Mesendoderm (in vitro differentiated cells): ENCODE measurements around the gene PLA2G6.
A peak's percentile ranks its signal among the peaks of the same experiment; 100 is the strongest.

Experiments
- DNase-seq: peaks from one replicate; pipeline ENCODE4 v3.0.0; 2013
- H2AK5ac ChIP-seq: 2 replicates; pipeline ENCODE4 v1.6.1; 2013; ENCODE audit warnings: low read length, inconsistent platforms
- H2BK120ac ChIP-seq: 2 replicates; pipeline ENCODE4 v1.6.1; 2013; ENCODE audit warnings: low read depth, mild to moderate bottlenecking, low read length, moderate library complexity, mixed read lengths
- H2BK15ac ChIP-seq: replicated peaks from 2 replicates; pipeline ENCODE4 v1.6.1; 2013; ENCODE audit warnings: low read depth, mild to moderate bottlenecking, moderate library complexity
- H2BK5ac ChIP-seq: 2 replicates; pipeline ENCODE4 v1.6.1; 2013; ENCODE audit warnings: low read length, inconsistent platforms
- H3K18ac ChIP-seq: 2 replicates; pipeline ENCODE4 v1.6.1; 2013; ENCODE audit warnings: mild to moderate bottlenecking, low read length, mixed read lengths
- H3K23ac ChIP-seq: one replicate; pipeline ENCODE4 v1.6.1; 2013; ENCODE audit warnings: low read length
- H3K27ac ChIP-seq: 2 replicates; pipeline ENCODE4 v1.5.1; 2013; ENCODE audit warnings: low read depth, mild to moderate bottlenecking, inconsistent platforms, low read length, moderate library complexity
- H3K27me3 ChIP-seq: 2 replicates; pipeline ENCODE4 v1.6.1; 2013; ENCODE audit warnings: low read length, control low read depth, mild to moderate bottlenecking, inconsistent platforms; ENCODE audit not compliant: insufficient read depth, poor library complexity
- H3K36me3 ChIP-seq: 2 replicates; pipeline ENCODE4 v1.6.1; 2013; ENCODE audit warnings: low read length, inconsistent platforms; ENCODE audit not compliant: control insufficient read depth, insufficient read depth
- H3K4ac ChIP-seq: one replicate; pipeline ENCODE4 v1.6.1; 2013; ENCODE audit warnings: low read depth, mild to moderate bottlenecking, low read length, moderate library complexity
- H3K4me1 ChIP-seq: 2 replicates; pipeline ENCODE4 v1.6.1; 2013; ENCODE audit warnings: low read depth, low read length, inconsistent platforms; ENCODE audit not compliant: control insufficient read depth
- H3K4me2 ChIP-seq: 2 replicates; pipeline ENCODE4 v1.6.1; 2013; ENCODE audit warnings: low read length
- H3K4me3 ChIP-seq: 2 replicates; pipeline ENCODE4 v1.5.1; 2013; ENCODE audit warnings: mild to moderate bottlenecking, low read length
- H3K56ac ChIP-seq: one replicate; pipeline ENCODE4 v1.6.1; 2013; ENCODE audit warnings: low read length
- H3K79me1 ChIP-seq: 2 replicates; pipeline ENCODE4 v1.6.1; 2013; ENCODE audit warnings: low read length, inconsistent platforms
- H3K79me2 ChIP-seq: 2 replicates; pipeline ENCODE4 v1.6.1; 2013; ENCODE audit warnings: mild to moderate bottlenecking, low read length; ENCODE audit not compliant: control insufficient read depth, insufficient read depth
- H3K9ac ChIP-seq: 2 replicates; pipeline ENCODE4 v1.6.1; 2013; ENCODE audit warnings: low read length, inconsistent platforms
- H4K5ac ChIP-seq: one replicate; pipeline ENCODE4 v1.6.1; 2013; ENCODE audit warnings: low read length
- H4K8ac ChIP-seq: one replicate; pipeline ENCODE4 v1.6.1; 2013; ENCODE audit warnings: low read depth, mild to moderate bottlenecking, control low read depth, low read length, moderate library complexity
- WGBS: extraction: QIAGEN DNeasy Blood & Tissue Kit; methylation state at CpG from one replicate; pipeline ENCODE4 v1.1.7; 2013; ENCODE audit warnings: low lambda C conversion rate, missing lambda C conversion rate; ENCODE audit not compliant: insufficient coverage; ENCODE audit errors: extremely low coverage; 5-methylcytosine and 5-hydroxymethylcytosine counted together

The PLA2G6 gene

DNA sequence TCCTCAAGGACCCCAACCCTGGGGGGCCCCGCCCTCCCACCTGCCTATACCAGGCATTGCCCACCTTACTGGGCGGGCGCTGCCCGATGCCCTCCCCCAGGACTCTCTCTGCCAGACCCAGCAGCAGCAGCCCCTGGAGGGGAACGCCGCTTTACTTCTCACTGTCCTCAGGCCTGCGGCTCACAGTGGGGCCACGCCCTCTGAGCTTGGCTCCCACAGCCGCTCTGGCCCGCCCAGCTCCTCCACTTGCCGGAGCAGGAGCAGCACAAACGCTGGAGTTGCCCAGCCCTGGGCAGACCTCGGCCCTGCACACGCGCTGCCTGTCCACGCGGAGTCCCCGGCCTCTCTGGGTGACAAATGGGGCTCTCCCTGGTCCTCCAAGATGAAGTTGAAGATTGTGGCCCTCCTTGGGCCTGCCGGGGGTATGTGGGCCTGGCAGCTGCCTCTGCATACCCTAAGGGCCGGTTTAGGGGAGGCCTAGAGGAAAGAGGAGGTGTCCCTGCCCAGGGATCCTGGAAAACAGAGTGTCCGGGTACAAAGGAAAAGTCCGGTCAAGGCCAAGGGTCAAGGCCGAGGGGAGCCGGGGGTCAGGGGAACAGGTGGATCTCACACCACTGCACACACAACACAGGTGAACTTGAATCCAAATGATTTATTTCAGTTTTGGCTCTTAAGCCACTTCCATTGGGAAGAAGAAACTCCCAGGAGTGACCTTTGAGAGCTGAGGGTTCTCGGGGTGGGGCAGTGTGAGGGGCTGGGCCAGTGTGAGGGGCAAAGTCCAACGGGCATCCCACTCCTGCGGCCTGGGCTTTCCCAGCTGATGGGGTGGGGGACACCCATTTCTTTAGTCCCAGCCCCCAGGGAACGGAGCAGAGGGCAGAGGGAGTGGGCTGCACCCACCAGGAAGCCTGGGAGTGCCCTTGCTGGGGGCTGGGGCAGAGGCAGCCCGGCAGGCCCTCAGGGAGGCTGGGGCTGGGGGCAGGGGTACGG lies 70.5 kb downstream of the PLA2G6 start:
- WGBS, result no CpG with 5 or more reads among the region's 30 CpGs
- H3K4me1 ChIP-seq, result no peaks in the 10 kb centered on the region

DNA sequence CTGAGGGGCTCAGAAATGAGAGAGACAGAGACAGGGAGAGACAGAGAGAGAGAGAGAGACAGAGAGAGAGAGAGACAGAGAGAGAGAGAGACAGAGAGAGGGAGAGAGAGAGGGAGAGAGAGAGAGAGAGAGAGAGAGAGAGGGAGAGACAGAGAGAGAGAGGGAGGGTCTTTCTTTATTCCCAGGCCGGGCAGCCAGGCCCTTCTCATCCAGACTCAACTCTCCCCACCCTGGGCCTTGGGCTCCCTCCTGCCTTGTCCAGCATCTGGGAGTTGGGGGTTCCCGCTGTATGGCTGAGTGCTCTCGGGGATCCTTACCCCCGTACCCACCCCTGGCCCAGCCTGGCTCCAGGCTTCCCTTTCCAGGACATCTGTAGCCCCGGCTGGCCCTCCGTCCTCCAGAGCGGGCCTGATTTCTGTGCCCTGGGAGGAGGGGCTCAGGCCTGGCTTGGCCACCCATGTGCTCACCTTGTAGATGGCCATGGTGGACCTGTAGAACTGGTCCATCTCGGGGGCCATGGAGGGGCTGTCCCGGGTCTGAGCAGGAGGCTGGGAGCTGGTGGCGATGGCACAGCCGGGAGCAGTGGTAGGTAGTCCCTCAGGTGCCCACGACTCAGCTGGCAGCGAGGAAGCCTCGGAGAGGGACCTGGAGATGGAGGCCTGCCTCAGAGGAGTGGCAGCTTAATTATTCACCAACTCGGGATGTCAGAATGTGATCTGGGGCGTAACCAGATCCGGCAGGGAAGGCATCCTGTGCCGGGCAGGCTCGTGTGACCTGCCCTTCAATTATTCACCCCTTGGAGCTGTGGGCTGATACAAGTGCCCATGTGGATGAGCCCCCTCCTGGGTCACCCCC lies 71.4 kb downstream of the PLA2G6 start, which contains the start of gene BAIAP2L2:
BAIAP2L2 (minus strand) TSS at position 677 of the 855 bp plus-strand sequence; CDS start at position 518, 159 bp downstream.
- no peak within 1 kb of the TSS for H2BK120ac ChIP-seq
- H3K79me2 ChIP-seq, result no peaks in the 10 kb centered on the region
- no CpG with 5 or more reads among the region's 19 CpGs for WGBS
- H4K5ac ChIP-seq, result no peak within 1 kb of the TSS
- no peak within 1 kb of the TSS for H2BK5ac ChIP-seq
- H3K4me2 ChIP-seq, result no peak within 1 kb of the TSS
- no peaks in the 10 kb centered on the region for H3K79me1 ChIP-seq
- H3K27ac ChIP-seq, result no peak within 1 kb of the TSS
- H3K18ac ChIP-seq, result no peak within 1 kb of the TSS
- no peak within 1 kb of the TSS for H3K4me3 ChIP-seq
- H3K4me1 ChIP-seq, result no peaks in the 10 kb centered on the region
- no peaks in the 10 kb centered on the region for H3K27me3 ChIP-seq
- no peak within 1 kb of the TSS for H4K8ac ChIP-seq
- H2BK15ac ChIP-seq, result no peak within 1 kb of the TSS
- DNase-seq, result no peak
- no peak within 1 kb of the TSS for H2AK5ac ChIP-seq
- H3K4ac ChIP-seq, result no peak within 1 kb of the TSS
- no peak within 1 kb of the TSS for H3K23ac ChIP-seq
- no peaks in the 10 kb centered on the region for H3K36me3 ChIP-seq
- no peak within 1 kb of the TSS for H3K9ac ChIP-seq
- no peak within 1 kb of the TSS for H3K56ac ChIP-seq

More for the DNA sequence above, 70.5 kb downstream of the PLA2G6 start:
- DNase-seq, result no peak
- H2AK5ac ChIP-seq, result no peak overlapping the region
- no peak overlapping the region for H4K8ac ChIP-seq
- H3K27me3 ChIP-seq, result no peaks in the 10 kb centered on the region
- no peak overlapping the region for H3K23ac ChIP-seq
- H3K4me3 ChIP-seq, result no peak overlapping the region
- H4K5ac ChIP-seq, result no peak overlapping the region
- no peak overlapping the region for H3K4me2 ChIP-seq
- no peak overlapping the region for H2BK120ac ChIP-seq
- no peak overlapping the region for H3K27ac ChIP-seq
- H3K4ac ChIP-seq, result no peak overlapping the region
- no peak overlapping the region for H2BK15ac ChIP-seq
- H3K18ac ChIP-seq, result no peak overlapping the region
- no peaks in the 10 kb centered on the region for H3K79me2 ChIP-seq
- no peaks in the 10 kb centered on the region for H3K79me1 ChIP-seq
- H2BK5ac ChIP-seq, result no peak overlapping the region
- H3K56ac ChIP-seq, result no peak overlapping the region
- H3K9ac ChIP-seq, result no peak overlapping the region
- no peaks in the 10 kb centered on the region for H3K36me3 ChIP-seq

DNA sequence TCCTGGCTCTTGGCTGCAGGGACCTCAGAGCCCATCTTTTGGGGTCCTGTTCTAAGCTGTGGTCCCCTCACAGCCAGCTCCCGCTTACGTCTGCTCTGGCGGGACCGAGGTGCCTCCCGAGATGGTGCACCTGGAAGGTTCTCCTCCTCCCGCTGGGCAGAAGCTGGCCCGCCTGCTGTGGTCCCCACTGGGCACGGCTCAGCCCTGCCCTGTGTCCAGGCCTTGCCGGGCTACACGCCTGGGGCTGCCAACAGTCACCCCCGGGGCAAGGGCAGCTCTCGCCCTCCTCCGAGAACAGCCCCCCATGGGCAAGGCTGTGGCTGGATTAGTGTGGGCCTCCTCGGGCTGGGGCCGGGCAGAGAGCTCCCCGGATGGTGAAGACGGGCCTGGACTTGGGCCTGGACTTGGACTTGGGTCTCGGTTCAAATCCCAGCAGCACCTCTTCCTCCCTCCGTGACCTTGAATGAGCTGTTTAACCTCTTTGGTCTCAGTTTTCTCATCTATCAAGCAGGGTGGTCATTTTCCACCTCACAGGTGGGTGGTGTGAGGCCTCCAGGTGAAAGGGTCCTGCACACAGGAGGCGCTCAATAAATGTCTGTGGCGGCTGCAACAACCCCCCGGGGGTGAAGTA lies 72.1 kb downstream of the PLA2G6 start:
- Histone ChIP-seq H3K23ac (no peak overlapping the region), H2BK5ac (no peak overlapping the region), H2BK15ac (no peak overlapping the region), H4K5ac (no peak overlapping the region), H2BK120ac (no peak overlapping the region), H3K79me1 (no peaks in the 10 kb centered on the region), H3K9ac (no peak overlapping the region), H3K4me1 (no peaks in the 10 kb centered on the region), H3K18ac (no peak overlapping the region), H2AK5ac (no peak overlapping the region), H3K79me2 (no peaks in the 10 kb centered on the region), H3K27me3 (no peaks in the 10 kb centered on the region), H3K4ac (no peak overlapping the region), H3K4me2 (no peak overlapping the region), H3K36me3 (no peaks in the 10 kb centered on the region), H4K8ac (no peak overlapping the region), H3K27ac (no peak overlapping the region), H3K4me3 (no peak overlapping the region), H3K56ac (no peak overlapping the region)
- WGBS, result no CpG with 5 or more reads among the region's 22 CpGs
- peak; percentile 71 for DNase-seq

DNA sequence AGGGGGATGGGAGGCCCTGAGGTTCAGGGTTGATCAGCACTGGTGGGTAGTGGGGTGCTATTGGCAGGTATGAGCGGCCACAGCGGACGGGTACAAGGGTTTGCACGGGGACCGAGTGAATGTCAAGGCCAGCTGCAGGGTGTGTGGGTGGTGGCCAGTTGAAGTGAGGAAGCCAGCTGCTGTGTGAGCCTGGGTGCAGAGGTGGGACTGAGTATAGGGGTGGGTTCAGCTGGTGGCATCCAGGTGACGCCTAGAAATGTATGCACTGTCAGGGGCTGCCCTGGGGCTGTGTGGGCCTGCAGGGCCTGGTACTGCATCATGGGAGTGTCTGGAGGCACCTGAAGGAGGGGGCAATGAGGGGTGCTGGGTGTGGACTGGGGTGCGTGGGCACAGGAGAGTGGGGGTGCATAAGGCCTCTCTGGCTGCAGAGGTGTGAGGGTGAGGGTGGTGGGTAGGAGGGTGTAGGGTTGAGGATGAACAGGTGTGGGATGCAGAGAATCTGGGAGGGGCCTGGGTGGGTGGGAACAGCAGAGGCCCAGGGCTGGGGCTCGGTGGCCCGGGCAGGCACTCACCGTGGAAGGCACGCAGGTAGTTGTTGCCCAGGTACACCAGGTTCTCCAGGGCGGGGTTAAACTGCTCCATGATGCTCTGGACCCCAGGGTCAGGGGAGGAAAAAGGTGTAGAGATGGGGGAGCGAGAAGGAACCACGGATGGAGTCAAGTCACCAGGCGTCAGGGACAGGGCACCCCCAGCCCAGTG lies 72.9 kb downstream of the PLA2G6 start:
- Histone ChIP-seq H3K79me2 (no peaks in the 10 kb centered on the region), H3K4me3 (no peak overlapping the region), H4K5ac (no peak overlapping the region), H3K9ac (no peak overlapping the region), H2AK5ac (no peak overlapping the region), H3K27me3 (no peaks in the 10 kb centered on the region), H3K36me3 (no peaks in the 10 kb centered on the region), H3K56ac (no peak overlapping the region), H2BK5ac (no peak overlapping the region), H3K4ac (no peak overlapping the region), H3K27ac (no peak overlapping the region), H4K8ac (no peak overlapping the region), H3K79me1 (no peaks in the 10 kb centered on the region), H3K18ac (no peak overlapping the region), H3K4me2 (no peak overlapping the region), H2BK15ac (no peak overlapping the region), H2BK120ac (no peak overlapping the region), H3K23ac (no peak overlapping the region), H3K4me1 (no peaks in the 10 kb centered on the region)
- WGBS, result no CpG with 5 or more reads among the region's 15 CpGs
- DNase-seq, result no peak
